Spleen (tissue), 11 donors: ENCODE measurements around the gene BLNK. TPM values are rescaled to one million over a fixed set of nuclear protein-coding genes. Genes with fewer than 3 reads are reported as not detected.
A peak's percentile ranks its signal among the peaks of the same experiment; 100 is the strongest.

Experiments
- DNase-seq: peaks from one replicate; pipeline ENCODE4 v3.0.0-alpha.2; 2020
- H3K27ac ChIP-seq, 8 donors: fragments of 200-600 bp; sonication (generic) in 7 of 8; 1 replicate in 4 of 8; 2 replicates in 4 of 8; pipeline versions ENCODE4 v1.5.0 to v1.8.0; 2016 to 2021; ENCODE audit warnings: inconsistent platforms in 4 of 8, mild to moderate bottlenecking in 4 of 8, moderate library complexity in 1 of 8
- H3K27me3 ChIP-seq, 7 donors: fragments of 200-600 bp; sonication (generic) in 6 of 7; replicated peaks in 1 of 7; 1 replicate in 4 of 7; 2 replicates in 3 of 7; pipeline versions ENCODE4 v1.5.0 to v1.8.0; 2016 to 2021; ENCODE audit warnings: inconsistent platforms in 3 of 7, mild to moderate bottlenecking in 1 of 7
- H3K36me3 ChIP-seq, 6 donors: fragments of 200-600 bp; sonication (generic) in 5 of 6; 1 replicate in 4 of 6; 2 replicates in 2 of 6; pipeline versions ENCODE4 v1.5.0 to v1.8.0; 2016 to 2021; ENCODE audit warnings: inconsistent platforms in 2 of 6
- H3K4me1 ChIP-seq, 6 donors: fragments of 200-600 bp; sonication (generic) in 5 of 6; 1 replicate in 3 of 6; 2 replicates in 3 of 6; pipeline versions ENCODE4 v1.5.0 to v1.8.0; 2016 to 2021; ENCODE audit warnings: inconsistent platforms in 3 of 6
- H3K4me3 ChIP-seq, 8 donors: fragments of 200-600 bp; sonication (generic) in 7 of 8; 1 replicate in 4 of 8; 2 replicates in 4 of 8; pipeline versions ENCODE4 v1.5.0 to v1.8.0; 2016 to 2021; ENCODE audit warnings: inconsistent platforms in 4 of 8, mild to moderate bottlenecking in 4 of 8, moderate library complexity in 2 of 8
- H3K9me3 ChIP-seq, 8 donors: fragments of 200-600 bp; sonication (generic) in 7 of 8; 1 replicate in 4 of 8; 2 replicates in 4 of 8; pipeline versions ENCODE4 v1.5.0 to v1.8.0; 2016 to 2021; ENCODE audit warnings: inconsistent platforms in 4 of 8
- POLR2A ChIP-seq, 3 donors: fragments of 450-650 bp; IDR thresholded peaks; one replicate each; pipeline ENCODE4 v1.5.1; 2017; ENCODE audit warnings: antibody characterized with exemption in 3 of 3, mild to moderate bottlenecking in 1 of 3
- POLR2AphosphoS5 ChIP-seq, 3 donors: sonication (generic); formaldehyde crosslinking; IDR thresholded peaks; one replicate each; pipeline ENCODE4 v1.5.1; 2017; ENCODE audit warnings: antibody characterized with exemption in 3 of 3
- WGBS, 5 donors: extraction: QIAGEN DNeasy Blood & Tissue Kit in 3 of 5; methylation state at CpG; one replicate each; pipeline versions ENCODE4 v1.1.5 to v1.1.7; 2013 to 2018; 5-methylcytosine and 5-hydroxymethylcytosine counted together
- intact Hi-C: fragments of 100-400 bp; cut with DNase I; formaldehyde crosslinking; loops from one replicate; pipeline ENCODE4 v1.15.0; 2023; ENCODE audit warnings: low total_unique reads
- polyA plus RNA-seq, 3 donors: library from polyadenylated mRNA; stranded (reverse); fragments of 200-250 nt; gene quantifications; one replicate each; pipeline ENCODE4 v1.2.1, GENCODE V29; 2013
- total RNA-seq, 7 donors: library from RNA; depleted of rRNA in 3 of 7; stranded (reverse); fragments of >200 nt in 3 of 7; fragmentation: NEBNext Ultra II Directional in 4 of 7; extraction: Animal tissue kit (Norgen Biotek cat#: 25700) in 4 of 7; gene quantifications; one replicate each; pipeline versions ENCODE4 v1.1.0 to v1.2.1, GENCODE V29; 2016 to 2021
- TF ChIP-seq, protein P1 (sequence below), 11 experiments: fragments of 200-600 bp in 7 of 11; fragments of 450-650 bp in 4 of 11; sonication (generic) in 4 of 11; IDR thresholded peaks in 8 of 11; conservative IDR thresholded peaks in 3 of 11; 1 replicate in 7 of 11; 2 replicates in 4 of 11; pipeline versions ENCODE4 v1.4.0 to v1.8.0; 2016 to 2021; ENCODE audit warnings: antibody characterized with exemption in 11 of 11, inconsistent platforms in 4 of 11, mild to moderate bottlenecking in 1 of 11
- donor health status: healthy with polysubstance abuse.
- donor health status: DM: no; HTN: no; CAD: no; lungs with moderate emphysema.
- donor health status: DM: no; HTN: no; CAD: no.
- donor health status: Bipolar disorder and iron deficiency.
- donor health status: healthy.
- donor health status: DM: no; HTN: no; CAD: no.
- donor health status: DM: yes; HTN: yes; CAD: no.

BLNK gene
- total and polyA plus RNA-seq, 10 donors = 63.7 to 128 (median 91.0) TPM

DNA sequence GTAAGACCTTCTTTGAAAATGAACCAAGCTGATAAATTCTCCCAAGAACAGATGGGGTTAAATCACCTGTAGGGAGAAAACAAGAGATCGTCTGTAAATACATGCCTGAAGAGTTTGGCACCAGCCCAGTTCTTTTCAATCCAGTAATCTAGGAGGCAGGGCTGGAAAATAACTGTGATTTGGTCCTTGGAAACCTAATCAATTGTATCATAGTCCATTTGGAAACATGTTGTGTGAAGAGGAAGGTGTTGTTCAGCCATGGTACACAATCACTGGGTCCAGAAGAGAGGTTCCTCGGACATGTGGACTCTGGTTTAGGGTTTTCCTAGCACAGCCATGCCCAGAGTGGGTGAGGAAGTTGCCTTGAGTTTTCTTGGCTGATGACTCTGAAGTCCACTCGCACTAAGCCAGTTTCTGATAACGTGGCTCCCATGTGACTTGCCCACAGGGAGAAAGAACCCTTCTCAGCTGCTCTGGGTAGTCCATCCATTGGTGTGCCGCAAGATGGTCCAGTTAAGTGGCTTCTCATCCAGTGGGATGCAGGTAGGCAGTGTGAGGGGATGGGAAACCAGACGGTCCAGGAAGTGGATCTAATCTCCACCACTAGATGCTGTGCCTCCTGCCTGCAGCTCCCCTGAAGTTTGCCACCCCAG, 5.1 kb downstream of the BLNK start:
- Histone ChIP-seq H3K36me3 (peaks cover 0 to 11% (median 0%) of the 10 kb centered on the region in 6 donors), H3K4me3 (peak overlapping the region in 1 of 8 donors; percentile 72), H3K4me1 (peaks cover 0 to 79% (median 25%) of the 10 kb centered on the region in 6 donors), H3K9me3 (no peaks in the 10 kb centered on the region), H3K27me3 (no peaks in the 10 kb centered on the region), H3K27ac (peak overlapping the region in 1 of 8 donors; percentile 86)
- 82 to 87% (median 83%) methylated on average over 6 of the region's 6 CpGs for whole genome bisulfite sequencing, 5 donors
- no peak for DNase-seq
- intact Hi-C loops = no loop called here
- TF ChIP-seq POLR2A (IDR thresholded peaks at IDR 0.05) (no peak), POLR2AphosphoS5 (IDR thresholded peaks at IDR 0.05) (no peak)
- TF ChIP-seq, protein P1, sequence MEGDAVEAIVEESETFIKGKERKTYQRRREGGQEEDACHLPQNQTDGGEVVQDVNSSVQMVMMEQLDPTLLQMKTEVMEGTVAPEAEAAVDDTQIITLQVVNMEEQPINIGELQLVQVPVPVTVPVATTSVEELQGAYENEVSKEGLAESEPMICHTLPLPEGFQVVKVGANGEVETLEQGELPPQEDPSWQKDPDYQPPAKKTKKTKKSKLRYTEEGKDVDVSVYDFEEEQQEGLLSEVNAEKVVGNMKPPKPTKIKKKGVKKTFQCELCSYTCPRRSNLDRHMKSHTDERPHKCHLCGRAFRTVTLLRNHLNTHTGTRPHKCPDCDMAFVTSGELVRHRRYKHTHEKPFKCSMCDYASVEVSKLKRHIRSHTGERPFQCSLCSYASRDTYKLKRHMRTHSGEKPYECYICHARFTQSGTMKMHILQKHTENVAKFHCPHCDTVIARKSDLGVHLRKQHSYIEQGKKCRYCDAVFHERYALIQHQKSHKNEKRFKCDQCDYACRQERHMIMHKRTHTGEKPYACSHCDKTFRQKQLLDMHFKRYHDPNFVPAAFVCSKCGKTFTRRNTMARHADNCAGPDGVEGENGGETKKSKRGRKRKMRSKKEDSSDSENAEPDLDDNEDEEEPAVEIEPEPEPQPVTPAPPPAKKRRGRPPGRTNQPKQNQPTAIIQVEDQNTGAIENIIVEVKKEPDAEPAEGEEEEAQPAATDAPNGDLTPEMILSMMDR (IDR thresholded peaks at IDR 0.05 in 8 of 11, conservative IDR thresholded peaks at IDR 0.05 in 3 of 11) = no peak

DNA sequence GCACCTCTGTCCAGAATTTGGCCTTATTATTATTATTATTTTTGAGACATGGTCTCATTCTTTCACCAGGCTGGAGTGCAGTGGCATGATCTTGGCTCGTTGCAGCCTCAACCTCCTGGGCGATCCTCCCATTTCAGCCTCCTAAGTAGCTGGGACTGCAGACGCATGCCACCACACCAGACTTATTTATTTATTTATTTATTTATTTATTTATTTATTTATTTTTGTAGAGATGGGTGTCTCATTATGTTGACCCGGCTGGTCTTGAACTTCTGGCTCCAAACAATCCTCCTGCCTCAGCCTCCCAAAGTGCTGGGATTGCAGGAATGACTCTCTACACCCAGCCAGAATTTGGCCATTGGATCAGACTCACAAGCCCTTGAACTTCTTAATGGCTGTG, 6.4 kb downstream of the BLNK start:
- 88 to 97% (median 93%) methylated on average over 4 of the region's 4 CpGs for WGBS, 5 donors
- Histone ChIP-seq H3K36me3 (peaks cover 0 to 11% (median 0%) of the 10 kb centered on the region in 6 donors), H3K4me3 (no peak overlapping the region), H3K4me1 (peaks cover 0 to 86% (median 33%) of the 10 kb centered on the region in 6 donors), H3K9me3 (no peaks in the 10 kb centered on the region), H3K27me3 (no peaks in the 10 kb centered on the region), H3K27ac (no peak overlapping the region)
- intact Hi-C loops = no loop called here
- DNase-seq = no peak
- TF ChIP-seq POLR2AphosphoS5 (IDR thresholded peaks at IDR 0.05) = no peak
- TF ChIP-seq, protein P1 (IDR thresholded peaks at IDR 0.05 in 8 of 11, conservative IDR thresholded peaks at IDR 0.05 in 3 of 11) = no peak
- TF ChIP-seq POLR2A (IDR thresholded peaks at IDR 0.05) = no peak

DNA sequence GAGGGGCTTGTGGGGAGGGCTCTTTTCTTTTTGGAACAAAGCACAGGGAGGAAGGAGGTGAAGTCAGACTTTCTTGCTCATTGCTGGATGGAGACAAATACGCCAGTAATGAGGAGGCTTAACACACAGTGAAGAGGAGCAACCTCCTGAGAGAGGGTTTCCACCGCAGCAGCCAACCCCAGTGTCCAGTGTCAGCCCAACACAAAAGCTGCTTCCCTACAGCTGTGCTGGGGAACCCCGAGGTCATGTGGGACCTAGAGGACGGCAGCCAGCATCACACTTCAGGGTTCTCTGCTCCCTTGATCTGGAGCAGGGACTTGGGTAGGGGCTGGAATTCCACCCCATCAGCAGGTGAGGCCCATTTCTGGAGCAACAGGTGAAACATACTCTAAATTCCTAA, 7.7 kb downstream of the BLNK start:
- no peak for DNase-seq
- TF ChIP-seq, protein P1 (IDR thresholded peaks at IDR 0.05 in 8 of 11, conservative IDR thresholded peaks at IDR 0.05 in 3 of 11) = no peak
- TF ChIP-seq POLR2AphosphoS5 (IDR thresholded peaks at IDR 0.05) (no peak), POLR2A (IDR thresholded peaks at IDR 0.05) (no peak)
- 65 to 84% (median 73%) methylated on average over 4 of the region's 4 CpGs for WGBS, 5 donors

DNA sequence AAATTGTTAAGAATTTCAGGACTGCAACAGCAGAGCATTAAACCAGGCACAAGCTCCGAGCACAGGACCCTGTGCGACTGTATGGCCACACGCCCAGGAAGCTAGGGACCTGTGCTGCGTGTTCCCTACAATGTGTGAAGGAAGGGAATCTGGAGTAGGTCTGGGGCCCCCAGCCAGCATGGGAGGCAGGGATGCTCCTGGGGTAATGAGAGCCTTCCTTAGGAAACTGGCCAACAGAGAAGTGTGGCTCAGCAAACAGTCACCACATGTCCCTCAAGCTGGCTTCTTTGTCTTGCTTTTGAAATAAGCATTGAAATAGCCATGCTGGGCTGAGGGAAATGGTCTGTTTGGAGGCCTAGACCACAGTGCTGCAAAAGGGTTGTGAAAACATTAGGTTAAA, 8.2 kb downstream of the BLNK start:
- Histone ChIP-seq H3K4me3 (no peak overlapping the region), H3K4me1 (peaks cover 12 to 98% (median 51%) of the 10 kb centered on the region in 6 donors), H3K27ac (peak overlapping the region in 1 of 8 donors; percentile 38), H3K9me3 (no peaks in the 10 kb centered on the region), H3K36me3 (peaks cover 0 to 11% (median 0%) of the 10 kb centered on the region in 6 donors), H3K27me3 (no peaks in the 10 kb centered on the region)
- DNase-seq = no peak
- WGBS, 5 donors = 80 to 91% (median 88%) methylated on average over 4 of the region's 4 CpGs
- TF ChIP-seq, protein P1 (IDR thresholded peaks at IDR 0.05 in 8 of 11, conservative IDR thresholded peaks at IDR 0.05 in 3 of 11) = no peak
- TF ChIP-seq POLR2A (IDR thresholded peaks at IDR 0.05) (no peak), POLR2AphosphoS5 (IDR thresholded peaks at IDR 0.05) (no peak)
- intact Hi-C loops = no loop called here

More for the DNA sequence above, 7.7 kb downstream of the BLNK start:
- H3K4me3 ChIP-seq = no peak overlapping the region
- no peaks in the 10 kb centered on the region for H3K27me3 ChIP-seq
- intact Hi-C loops = no loop called here
- no peaks in the 10 kb centered on the region for H3K9me3 ChIP-seq
- peaks cover 0 to 11% (median 0%) of the 10 kb centered on the region in 6 donors for H3K36me3 ChIP-seq
- peaks cover 7 to 98% (median 46%) of the 10 kb centered on the region in 6 donors for H3K4me1 ChIP-seq
- H3K27ac ChIP-seq = peak overlapping the region in 1 of 8 donors; percentile 38
